ENCODE data around the gene GABARAPL1. TPM values are rescaled to one million over a fixed set of nuclear protein-coding genes. Genes with fewer than 3 reads are reported as not detected.
A peak's percentile ranks its signal among the peaks of the same experiment; 100 is the strongest.

GABARAPL1 gene
- total RNA-seq, 1 donor from 2014 or later, result 119 TPM

- H3K9me3 Mint-ChIP-seq (ENCODE audit: unreplicated experiment), result peaks cover 14% of the 10 kb centered on the region
- no peak overlapping the region for H3K27ac Mint-ChIP-seq (ENCODE audit: unreplicated experiment)
- H3K4me3 ChIP-seq (ENCODE audit: insufficient read depth, low read depth, low read length), result no peak overlapping the region
- no peak overlapping the region for H3K27ac ChIP-seq (ENCODE audit: low read depth, low read length)
- peak; percentile 86 for TF ChIP-seq CTCF (IDR thresholded peaks at IDR 0.05; ENCODE audit: insufficient read depth, low read depth, low read length)
- TF ChIP-seq EZH2 (IDR thresholded peaks at IDR 0.05; ENCODE audit: insufficient read depth, low read length), result no peak
- H3K4me1 ChIP-seq (ENCODE audit: insufficient read depth, low read length), result no peaks in the 10 kb centered on the region
- H3K36me3 ChIP-seq (ENCODE audit: insufficient read depth, low read length), result no peaks in the 10 kb centered on the region
- no peak overlapping the region for H2AFZ ChIP-seq (ENCODE audit: low read depth, low read length)
- H3K4me1 Mint-ChIP-seq (ENCODE audit: low read depth, unreplicated experiment), result peaks cover 5% of the 10 kb centered on the region
- no peak overlapping the region for H3K4me2 ChIP-seq (ENCODE audit: low read length)
- no peak overlapping the region for H3K9ac ChIP-seq (ENCODE audit: low read length)
- DNase-seq (ENCODE audit: low read depth) (no peak), FAIRE-seq (no peak)
- H3K9me3 ChIP-seq (ENCODE audit: insufficient read depth, low read depth, low read length), result peaks cover 3% of the 10 kb centered on the region
- H3K27me3 ChIP-seq (ENCODE audit: insufficient read depth, low read length), result no peaks in the 10 kb centered on the region
- no peaks in the 10 kb centered on the region for H4K20me1 ChIP-seq (ENCODE audit: insufficient read depth, low read length)
- H3K79me2 ChIP-seq (ENCODE audit: insufficient read depth, low read length), result no peaks in the 10 kb centered on the region
- H3K4me3 Mint-ChIP-seq (ENCODE audit: unreplicated experiment), result no peak overlapping the region
- H3K27me3 Mint-ChIP-seq (ENCODE audit: low read depth, unreplicated experiment), result no peaks in the 10 kb centered on the region
- H3K36me3 Mint-ChIP-seq (ENCODE audit: low read depth, unreplicated experiment), result peaks cover 25% of the 10 kb centered on the region
Observed at GRCh38 chr12:10235761-10236631, 23.3 kb downstream of the GABARAPL1 start.

GRCh38 chr12:10236720-10237119 is 24.0 kb downstream of the GABARAPL1 start:
- peaks cover 14% of the 10 kb centered on the region for H3K9me3 Mint-ChIP-seq (ENCODE audit: unreplicated experiment)

More at GRCh38 chr12:10236720-10237119, 24.0 kb downstream of the GABARAPL1 start:
- Histone ChIP-seq H3K4me3 (ENCODE audit: insufficient read depth, low read depth, low read length) (no peak overlapping the region), H3K36me3 (ENCODE audit: insufficient read depth, low read length) (no peaks in the 10 kb centered on the region), H3K4me2 (ENCODE audit: low read length) (no peak overlapping the region), H3K9me3 (ENCODE audit: insufficient read depth, low read depth, low read length) (peaks cover 3% of the 10 kb centered on the region), H2AFZ (ENCODE audit: low read depth, low read length) (no peak overlapping the region), H3K79me2 (ENCODE audit: insufficient read depth, low read length) (no peaks in the 10 kb centered on the region), H3K27me3 (ENCODE audit: insufficient read depth, low read length) (no peaks in the 10 kb centered on the region), H3K4me1 (ENCODE audit: insufficient read depth, low read length) (no peaks in the 10 kb centered on the region), H4K20me1 (ENCODE audit: insufficient read depth, low read length) (no peaks in the 10 kb centered on the region), H3K9ac (ENCODE audit: low read length) (no peak overlapping the region), H3K27ac (ENCODE audit: low read depth, low read length) (no peak overlapping the region)
- Mint-ChIP-seq H3K4me3 (ENCODE audit: unreplicated experiment) (peak overlapping the region; percentile 22), H3K27me3 (ENCODE audit: low read depth, unreplicated experiment) (no peaks in the 10 kb centered on the region), H3K4me1 (ENCODE audit: low read depth, unreplicated experiment) (peaks cover 5% of the 10 kb centered on the region), H3K27ac (ENCODE audit: unreplicated experiment) (no peak overlapping the region), H3K36me3 (ENCODE audit: low read depth, unreplicated experiment) (peaks cover 23% of the 10 kb centered on the region)
- TF ChIP-seq EZH2 (IDR thresholded peaks at IDR 0.05; ENCODE audit: insufficient read depth, low read length), result no peak
- TF ChIP-seq CTCF (IDR thresholded peaks at IDR 0.05; ENCODE audit: insufficient read depth, low read depth, low read length), result no peak
- no peak for FAIRE-seq
- DNase-seq (ENCODE audit: low read depth), result no peak
